Activated CD8-positive, alpha-beta memory T cell treated with anti-CD3 and anti-CD28 coated beads, Interleukin-2, amount 10 ng/mL, durations not matched to agents 7 days and 5 days (primary cell): Measurements from ENCODE around the gene SMIM38. TPM values are rescaled to one million over a fixed set of nuclear protein-coding genes. Genes with fewer than 3 reads are reported as not detected.

Experiments
- ATAC-seq: fragments of 150-1000 bp; cut with Tn5 transposase; one replicate; pipeline ENCODE4 v1.10.0; 2021; ENCODE audit warnings: moderate library complexity
- CTCF ChIA-PET: fragments of 350-600 bp; sonication (Branson Sonifier 250); formaldehyde crosslinking; loops from one replicate; lab custom pipeline; 2021; ENCODE audit warnings: antibody characterized with exemption; lab: Charles Lee
- DNase-seq: peaks from one replicate; pipeline ENCODE4 v3.0.0-alpha.2; 2020
- H3K27ac Mint-ChIP-seq: one replicate; pipeline ENCODE4 v1.8.0; 2021; ENCODE audit warnings: mild to moderate bottlenecking, mixed read lengths
- H3K27me3 Mint-ChIP-seq: one replicate; pipeline ENCODE4 v1.8.0; 2021; ENCODE audit warnings: mixed read lengths
- H3K36me3 Mint-ChIP-seq: one replicate; pipeline ENCODE4 v1.8.0; 2021; ENCODE audit warnings: mild to moderate bottlenecking, mixed read lengths
- H3K4me1 Mint-ChIP-seq: one replicate; pipeline ENCODE4 v1.8.0; 2021; ENCODE audit warnings: mixed read lengths
- H3K4me3 Mint-ChIP-seq: one replicate; pipeline ENCODE4 v1.8.0; 2021; ENCODE audit warnings: mild to moderate bottlenecking, moderate library complexity, mixed read lengths
- H3K9me3 Mint-ChIP-seq: one replicate; pipeline ENCODE4 v1.8.0; 2022; ENCODE audit warnings: low read depth, mixed read lengths
- total RNA-seq, 2 experiments: library from RNA; stranded (reverse); gene quantifications; one replicate each; pipeline ENCODE4 v1.2.3, GENCODE V29; 2021

SMIM38 gene
- total RNA-seq, 2 experiments from 2014 or later, result 0.26 to 0.56 TPM

- ATAC-seq (no peak), DNase-seq (no peak)
- H3K27ac Mint-ChIP-seq, result no peak overlapping the region
- no peaks in the 10 kb centered on the region for H3K9me3 Mint-ChIP-seq
- H3K27me3 Mint-ChIP-seq, result no peaks in the 10 kb centered on the region
- H3K36me3 Mint-ChIP-seq, result no peaks in the 10 kb centered on the region
- no peaks in the 10 kb centered on the region for H3K4me1 Mint-ChIP-seq
- no peak overlapping the region for H3K4me3 Mint-ChIP-seq
- CTCF ChIA-PET, result no interaction called here
Measured at GRCh38 chr11:69204246-69204940, 48.7 kb downstream of the SMIM38 start.

- no peak overlapping the region for H3K27ac Mint-ChIP-seq
- ATAC-seq, result no peak
- no peaks in the 10 kb centered on the region for H3K36me3 Mint-ChIP-seq
- H3K4me3 Mint-ChIP-seq, result no peak overlapping the region
- H3K4me1 Mint-ChIP-seq, result no peaks in the 10 kb centered on the region
- H3K9me3 Mint-ChIP-seq, result no peaks in the 10 kb centered on the region
- CTCF ChIA-PET, result no interaction called here
- DNase-seq, result no peak
- H3K27me3 Mint-ChIP-seq, result no peaks in the 10 kb centered on the region
Measured at GRCh38 chr11:69204941-69205742, 49.4 kb downstream of the SMIM38 start.

Other genes starting within 250 kb of the SMIM38 start
- not detected for gene MRGPRD, start 174.9 kb upstream of the SMIM38 start, total RNA-seq
- gene MRGPRF, start 142.7 kb upstream of the SMIM38 start, total RNA-seq, result not detected
- 10 to 100 TPM; 15.3 to 20.6 TPM for gene TPCN2, start 107.0 kb upstream of the SMIM38 start, total RNA-seq
- not detected for gene MYEOV, start 138.2 kb downstream of the SMIM38 start, total RNA-seq